ENCODE data around the gene DHX8.

DHX8 gene

DNA sequence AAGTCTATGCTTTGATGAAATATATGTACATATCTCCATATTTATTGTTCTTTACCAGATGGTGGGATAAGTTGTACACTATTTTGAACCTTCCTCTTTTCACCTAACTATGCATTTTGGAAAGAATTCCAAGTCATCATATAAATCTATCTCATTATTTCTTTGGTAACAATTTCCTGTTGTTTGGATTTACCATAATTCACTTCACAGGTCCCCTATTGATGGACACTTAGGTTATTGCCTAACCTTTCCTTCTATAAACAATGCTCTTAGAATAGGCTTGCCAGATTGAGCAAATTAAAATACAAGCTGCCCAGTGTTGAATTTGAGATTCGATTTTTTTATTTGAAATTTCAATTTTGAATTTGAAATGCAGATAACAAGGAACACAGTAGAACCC, 28.9 kb upstream of the DHX8 start:
- TF ChIP-seq GATA3 (IDR thresholded peaks at IDR 0.05; ENCODE audit: low read depth, low read length) (no peak), GATA2 (IDR thresholded peaks at IDR 0.05; ENCODE audit: low read depth, low read length) (no peak)

DNA sequence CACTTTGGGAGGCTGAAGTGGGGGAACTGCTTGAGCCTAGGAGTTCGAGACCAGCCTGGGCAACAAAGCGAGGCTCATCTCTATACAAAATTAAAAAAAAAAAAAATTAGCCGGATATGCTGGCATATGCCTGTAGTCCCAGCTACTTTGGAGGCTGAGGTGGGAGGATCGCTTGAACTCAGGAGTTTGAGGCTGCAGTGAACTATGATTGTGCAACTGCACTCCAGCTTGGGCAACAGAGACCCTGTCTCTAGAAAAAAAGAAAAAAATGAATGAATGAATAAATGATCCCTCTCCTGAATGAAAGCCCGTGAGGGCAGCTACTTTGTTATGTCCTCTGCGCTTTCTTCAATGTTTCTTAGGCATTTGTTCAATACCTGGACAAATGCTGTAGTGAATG, 27.7 kb upstream of the DHX8 start:
- TF ChIP-seq GATA2 (IDR thresholded peaks at IDR 0.05; ENCODE audit: low read depth, low read length) (no peak), GATA3 (IDR thresholded peaks at IDR 0.05; ENCODE audit: low read depth, low read length) (no peak)

DNA sequence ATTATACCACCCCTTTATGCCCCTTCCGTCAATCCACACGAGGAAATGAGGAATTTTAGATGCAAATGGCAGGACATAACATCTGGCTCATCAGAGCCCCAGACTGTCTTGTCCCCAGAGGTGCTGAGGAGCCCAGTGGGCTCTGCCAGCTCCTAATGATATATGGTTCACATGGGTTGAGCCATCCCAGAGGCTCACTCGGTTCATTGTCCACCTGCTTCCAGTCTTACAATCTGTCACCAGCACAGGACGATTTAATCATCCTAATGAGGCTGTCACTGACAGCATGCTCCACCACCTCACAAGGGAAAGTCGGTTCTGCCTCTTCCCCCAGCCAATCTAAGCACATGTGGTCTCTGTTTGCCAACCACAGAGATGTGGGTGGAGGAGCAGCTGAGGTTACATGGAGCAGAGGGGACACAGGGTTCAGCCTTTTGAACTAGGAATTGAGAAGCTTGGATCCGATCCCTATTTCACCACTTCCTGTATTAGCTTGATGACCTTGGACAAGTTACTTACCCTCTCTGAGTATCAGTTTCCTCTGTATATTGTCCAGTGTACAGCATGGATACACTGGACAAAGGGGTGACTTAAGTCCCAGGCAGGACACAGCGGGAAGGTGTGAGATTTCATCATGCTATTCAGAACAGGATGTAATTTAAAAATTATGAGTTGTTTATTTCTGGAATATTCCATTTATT, 27.0 kb upstream of the DHX8 start:
- TF ChIP-seq GATA2 (IDR thresholded peaks at IDR 0.05; ENCODE audit: low read depth, low read length) (no peak), GATA3 (IDR thresholded peaks at IDR 0.05; ENCODE audit: low read depth, low read length) (no peak)

DNA sequence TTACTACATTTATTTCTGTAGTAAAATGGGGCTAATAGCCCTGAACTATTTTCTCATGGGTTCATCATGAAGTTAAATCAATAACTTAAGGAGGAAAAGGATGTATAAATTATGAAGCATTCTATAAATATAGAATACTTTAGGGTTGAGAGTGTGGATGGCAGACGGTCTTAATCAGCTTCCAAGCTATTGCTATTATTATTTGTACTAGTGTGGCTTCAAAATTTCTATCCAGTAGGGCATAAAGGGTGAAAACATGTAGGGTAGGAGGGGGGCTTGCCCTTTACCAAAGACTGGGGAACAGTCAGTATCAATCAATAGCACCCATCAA, 26.4 kb upstream of the DHX8 start:
- TF ChIP-seq GATA3 (IDR thresholded peaks at IDR 0.05; ENCODE audit: low read depth, low read length) (no peak), GATA2 (IDR thresholded peaks at IDR 0.05; ENCODE audit: low read depth, low read length) (no peak)

DNA sequence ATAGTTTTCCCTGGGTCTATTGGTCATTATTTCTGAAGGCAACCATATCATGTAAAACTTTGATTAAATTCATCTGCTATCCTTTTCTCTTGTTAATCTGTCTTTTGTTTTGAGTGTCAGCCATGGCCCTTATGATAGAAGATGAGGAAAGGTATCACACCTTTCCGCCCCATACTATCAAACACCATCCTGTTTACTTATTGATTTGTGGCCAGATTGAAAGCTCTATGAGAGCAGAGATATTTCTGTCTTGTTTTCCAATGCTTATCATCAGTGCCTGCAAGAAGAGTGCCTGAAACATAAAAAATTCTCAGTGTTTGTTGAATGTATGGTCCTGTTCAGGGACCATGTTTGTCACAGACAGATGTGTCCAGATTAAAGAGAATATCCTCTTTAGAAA, 22.6 kb upstream of the DHX8 start:
- no peak for TF ChIP-seq GATA3 (IDR thresholded peaks at IDR 0.05; ENCODE audit: low read depth, low read length)
- TF ChIP-seq GATA2 (IDR thresholded peaks at IDR 0.05; ENCODE audit: low read depth, low read length), result no peak

DNA sequence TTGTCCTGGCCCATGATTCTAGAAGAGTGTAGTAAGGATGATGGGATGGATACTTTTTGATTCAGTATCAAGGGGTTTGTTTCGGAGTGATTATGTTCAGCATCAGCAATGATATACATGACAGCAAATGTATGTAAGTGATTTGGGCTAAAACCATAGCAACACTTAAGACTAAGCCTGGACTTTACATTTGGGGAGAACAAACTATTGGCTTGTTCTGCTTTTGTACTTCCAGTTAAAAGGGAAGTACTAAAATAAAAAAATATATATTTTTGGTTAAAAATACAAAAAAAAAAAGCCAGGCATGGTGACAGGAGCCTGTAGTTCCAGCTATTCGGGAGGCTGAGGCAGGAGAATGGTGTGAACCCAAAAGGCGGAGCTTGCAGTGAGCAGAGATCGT, 20.5 kb upstream of the DHX8 start:
- TF ChIP-seq GATA3 (IDR thresholded peaks at IDR 0.05; ENCODE audit: low read depth, low read length) (no peak), GATA2 (IDR thresholded peaks at IDR 0.05; ENCODE audit: low read depth, low read length) (no peak)

DNA sequence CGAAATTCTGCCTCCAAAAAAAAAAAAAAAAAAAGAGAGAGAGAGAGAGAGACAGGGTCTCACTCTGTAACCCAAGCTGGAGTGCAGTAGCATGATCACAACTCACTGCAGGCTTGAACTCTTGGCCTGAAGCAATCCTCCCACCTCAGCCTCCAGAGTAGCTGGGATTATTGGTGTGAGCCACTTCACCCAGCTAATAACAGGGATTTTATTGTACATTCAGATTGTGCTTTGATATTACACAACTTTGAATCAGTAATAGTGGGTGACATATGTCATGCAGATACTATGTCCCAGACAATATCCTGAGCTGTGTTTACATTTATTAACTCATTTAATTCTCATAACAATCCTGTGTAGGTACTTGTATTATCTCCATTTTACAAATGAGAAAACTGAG, 19.7 kb upstream of the DHX8 start:
- TF ChIP-seq GATA3 (IDR thresholded peaks at IDR 0.05; ENCODE audit: low read depth, low read length) (no peak), GATA2 (IDR thresholded peaks at IDR 0.05; ENCODE audit: low read depth, low read length) (no peak)

DNA sequence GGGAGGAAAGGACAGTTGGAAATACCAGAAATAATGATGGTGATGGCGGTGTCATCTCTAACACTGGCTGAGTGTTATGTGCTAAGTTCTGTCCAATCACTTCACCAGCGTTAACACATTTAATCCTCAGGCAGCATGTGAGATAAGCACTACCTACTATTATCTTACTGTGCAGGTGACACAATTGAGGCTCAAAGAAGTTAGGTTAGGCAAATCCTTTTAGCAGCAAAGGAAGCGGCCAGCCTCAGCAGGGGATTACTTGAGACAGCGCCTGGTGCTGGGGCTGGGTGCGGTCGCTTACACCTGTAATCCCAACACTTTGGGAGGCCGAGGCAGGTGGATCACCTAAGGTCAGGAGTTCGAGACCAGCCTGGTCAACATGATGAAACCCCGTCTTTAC, 18.7 kb upstream of the DHX8 start:
- TF ChIP-seq GATA3 (IDR thresholded peaks at IDR 0.05; ENCODE audit: low read depth, low read length) (no peak), GATA2 (IDR thresholded peaks at IDR 0.05; ENCODE audit: low read depth, low read length) (no peak)

DNA sequence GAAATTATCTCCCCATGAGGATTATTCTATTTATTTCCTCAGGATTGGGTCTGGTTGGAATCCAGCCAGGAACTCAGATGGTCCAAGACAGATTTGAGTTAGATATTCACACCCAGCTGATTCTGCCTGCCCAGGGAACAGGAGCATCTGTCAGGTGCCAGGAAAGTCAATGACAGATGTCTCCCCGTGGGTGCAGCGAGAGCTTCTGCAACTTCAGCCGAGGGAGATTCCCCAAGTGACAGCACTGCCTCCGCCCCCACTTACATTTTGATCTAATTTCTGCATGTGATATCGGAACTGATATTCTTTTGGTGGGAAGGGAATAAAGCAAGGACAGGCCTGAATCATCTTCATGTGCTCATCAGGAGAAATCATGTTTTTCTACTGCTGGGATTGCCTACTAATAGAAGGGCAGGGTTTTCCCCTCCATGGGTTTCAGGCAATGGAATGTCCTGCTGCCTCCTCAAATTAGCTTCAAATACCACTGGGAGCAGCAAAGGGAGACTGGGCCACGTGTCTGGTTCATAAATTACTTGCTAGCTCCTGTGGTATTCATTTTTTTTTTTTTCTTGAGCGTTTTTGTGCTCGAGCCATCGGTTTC, 15.7 kb upstream of the DHX8 start:
- no peak for TF ChIP-seq GATA3 (IDR thresholded peaks at IDR 0.05; ENCODE audit: low read depth, low read length)
- no peak for TF ChIP-seq GATA2 (IDR thresholded peaks at IDR 0.05; ENCODE audit: low read depth, low read length)

DNA sequence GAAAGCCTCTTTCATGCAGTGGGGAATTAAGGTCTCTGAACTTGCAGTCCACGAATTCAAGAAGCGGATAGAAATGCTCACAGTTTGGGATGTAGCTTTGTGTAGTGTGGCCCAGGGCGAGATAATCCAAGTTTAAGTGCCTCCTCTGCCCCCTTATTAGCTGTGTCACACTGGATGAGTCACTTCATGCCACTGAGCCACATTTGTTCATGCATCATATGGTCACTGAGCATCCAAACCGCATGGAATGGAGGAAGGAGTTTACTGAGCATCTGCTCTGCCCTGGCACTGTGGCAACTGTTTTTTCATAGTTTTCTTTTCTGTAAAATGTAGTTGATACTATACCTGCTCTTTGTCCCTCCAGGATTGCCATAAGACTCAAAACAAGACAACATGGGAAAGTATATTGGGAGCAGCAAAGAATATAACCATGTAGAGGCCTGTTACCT, 15.1 kb upstream of the DHX8 start:
- TF ChIP-seq GATA3 (IDR thresholded peaks at IDR 0.05; ENCODE audit: low read depth, low read length), result no peak
- no peak for TF ChIP-seq GATA2 (IDR thresholded peaks at IDR 0.05; ENCODE audit: low read depth, low read length)

DNA sequence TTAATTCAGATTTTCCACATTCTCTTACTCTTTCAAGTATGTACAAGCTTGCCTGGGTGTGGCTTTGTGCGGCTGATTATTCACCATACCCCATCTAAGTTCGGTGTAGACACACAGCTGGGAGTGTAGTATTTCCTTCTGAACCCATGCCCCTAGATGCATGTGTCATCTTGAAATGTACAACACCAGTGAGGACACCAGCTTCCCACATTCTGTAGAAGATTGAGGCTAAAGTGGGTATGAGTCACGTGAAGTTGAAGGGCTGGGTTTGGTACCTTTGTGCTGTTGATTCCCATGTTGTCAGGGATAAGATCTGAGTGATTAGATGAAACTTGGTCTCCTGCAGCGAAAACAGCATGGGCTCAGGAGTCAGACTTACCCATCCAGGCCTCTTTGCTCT, 14.6 kb upstream of the DHX8 start:
- TF ChIP-seq GATA3 (IDR thresholded peaks at IDR 0.05; ENCODE audit: low read depth, low read length) (no peak), GATA2 (IDR thresholded peaks at IDR 0.05; ENCODE audit: low read depth, low read length) (no peak)

DNA sequence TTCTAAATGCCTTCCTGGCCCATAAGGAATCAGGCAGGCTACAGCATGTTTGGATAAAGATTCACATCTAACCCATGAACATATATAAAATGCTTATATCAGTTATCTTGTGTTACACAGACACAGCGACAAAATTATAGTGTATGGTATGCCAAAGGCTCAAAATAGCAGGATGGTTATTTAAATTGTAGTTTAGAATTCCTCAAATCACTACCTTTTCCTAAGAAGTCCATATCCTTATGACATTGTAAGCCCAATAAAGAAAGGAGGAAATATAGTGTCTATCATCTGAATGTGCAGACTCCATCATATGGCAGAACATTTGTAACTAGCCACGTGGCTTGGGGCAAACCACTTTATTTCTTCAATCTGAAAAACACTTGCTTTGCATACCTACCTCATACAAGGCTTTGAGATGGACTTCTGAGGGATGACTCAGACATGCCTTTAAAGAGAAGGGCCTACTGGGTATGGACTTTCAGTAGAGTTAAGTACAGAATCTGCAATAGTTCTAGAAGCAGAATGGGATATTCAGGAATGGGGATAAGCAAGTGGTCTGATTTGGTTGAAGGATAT, 12.1 kb upstream of the DHX8 start:
- no peak for TF ChIP-seq GATA3 (IDR thresholded peaks at IDR 0.05; ENCODE audit: low read depth, low read length)
- no peak for TF ChIP-seq GATA2 (IDR thresholded peaks at IDR 0.05; ENCODE audit: low read depth, low read length)

DNA sequence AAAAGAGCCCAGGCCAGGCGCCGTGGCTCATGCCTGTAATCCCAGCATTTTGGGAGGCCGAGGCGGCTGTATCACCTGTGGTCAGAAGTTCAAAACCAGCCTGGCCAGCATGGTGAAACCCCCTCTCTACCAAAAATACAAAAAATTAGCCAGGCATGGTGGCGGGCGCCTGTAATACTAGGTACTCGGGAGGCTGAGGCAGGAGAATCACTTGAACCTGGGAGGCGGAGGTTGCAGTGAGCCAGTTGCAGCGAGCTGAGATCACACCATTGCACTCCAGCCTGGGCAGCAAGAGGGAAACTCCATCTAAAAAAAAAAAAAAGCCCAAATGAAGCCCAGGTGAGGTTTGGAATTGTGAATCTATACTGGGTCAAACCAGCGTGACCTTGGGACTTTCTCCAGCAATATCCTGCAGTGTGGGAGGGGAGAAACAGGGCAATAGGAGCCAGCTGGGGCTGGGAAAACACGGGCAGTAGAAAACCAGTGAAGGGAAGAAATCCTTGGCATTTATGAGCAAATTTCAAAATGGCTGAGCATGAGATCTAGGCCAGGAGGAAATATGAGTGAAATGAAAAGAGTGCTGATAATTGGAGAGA, 8.2 kb upstream of the DHX8 start:
- no peak for TF ChIP-seq GATA2 (IDR thresholded peaks at IDR 0.05; ENCODE audit: low read depth, low read length)
- TF ChIP-seq GATA3 (IDR thresholded peaks at IDR 0.05; ENCODE audit: low read depth, low read length), result no peak

DNA sequence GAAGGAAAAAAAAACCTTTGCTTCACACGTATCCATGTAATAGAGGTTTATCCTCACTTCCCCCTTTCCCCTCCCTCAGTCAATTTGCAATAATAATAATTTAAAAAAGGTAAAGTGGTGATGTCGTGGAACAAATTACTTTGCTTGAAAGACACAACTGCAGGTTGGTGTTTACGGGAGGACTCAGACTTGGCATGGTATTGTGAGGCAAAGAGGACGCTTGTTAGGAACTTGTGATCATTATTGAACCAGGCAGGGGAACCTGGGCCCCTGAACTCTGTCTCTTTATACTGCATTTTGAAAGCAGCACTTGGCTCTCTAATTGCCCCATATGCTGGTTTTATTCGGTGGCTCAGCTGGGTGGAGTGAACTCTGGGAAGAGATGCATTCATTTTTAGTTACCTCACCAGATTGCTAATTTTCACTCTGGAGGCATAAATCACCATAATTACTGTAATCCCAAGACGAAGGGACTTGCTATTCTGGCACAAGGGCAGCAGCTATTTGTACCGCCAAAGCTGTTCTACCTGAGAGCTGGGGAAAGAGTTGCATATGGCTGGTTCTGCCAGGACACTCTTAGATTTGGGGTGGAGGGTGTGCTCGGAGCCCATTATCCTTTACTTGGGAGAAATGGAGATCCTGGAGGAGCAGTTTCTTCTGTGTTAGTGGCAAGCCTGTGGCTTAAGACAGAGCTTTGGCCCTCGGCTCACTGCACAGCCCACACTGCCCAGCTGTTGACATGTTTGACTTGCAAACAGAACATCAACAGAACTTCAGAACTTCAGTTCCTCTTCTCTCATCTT, 5.7 kb upstream of the DHX8 start:
- TF ChIP-seq GATA3 (IDR thresholded peaks at IDR 0.05; ENCODE audit: low read depth, low read length) (no peak), GATA2 (IDR thresholded peaks at IDR 0.05; ENCODE audit: low read depth, low read length) (no peak)

Measured in SH-SY5Y (cell line).